ENCODE results near the gene GRIA3.

Gene GRIA3

GRCh38 chrX:123184219-123184865, at the start of gene GRIA3:
Gene GRIA3, plus strand, starts transcription at chrX:123184278. Its CDS starts 258 bp downstream, at chrX:123184536.
- no peak for DNase-seq (ENCODE audit: low spot score)

- no peak for DNase-seq (ENCODE audit: low spot score)
Observed at GRCh38 chrX:123138473-123138872, 45.6 kb upstream of the GRIA3 start.

- DNase-seq (ENCODE audit: low spot score), result no peak
Observed at GRCh38 chrX:123140454-123140853, 43.6 kb upstream of the GRIA3 start.

GRCh38 chrX:123140904-123141303, 43.2 kb upstream of the GRIA3 start:
- no peak for DNase-seq (ENCODE audit: low spot score)

GRCh38 chrX:123153846-123154335, 30.2 kb upstream of the GRIA3 start:
- no peak for DNase-seq (ENCODE audit: low spot score)

GRCh38 chrX:123155327-123155726, 28.8 kb upstream of the GRIA3 start:
- DNase-seq (ENCODE audit: low spot score), result no peak

- no peak for DNase-seq (ENCODE audit: low spot score)
Observed at GRCh38 chrX:123157586-123157985, 26.5 kb upstream of the GRIA3 start.

GRCh38 chrX:123159403-123159802, 24.7 kb upstream of the GRIA3 start:
- no peak for DNase-seq (ENCODE audit: low spot score)

GRCh38 chrX:123167621-123168020, 16.5 kb upstream of the GRIA3 start:
- no peak for DNase-seq (ENCODE audit: low spot score)

- no peak for DNase-seq (ENCODE audit: low spot score)
Observed at GRCh38 chrX:123169247-123169901, 14.7 kb upstream of the GRIA3 start.

GRCh38 chrX:123170546-123170945, 13.5 kb upstream of the GRIA3 start:
- no peak for DNase-seq (ENCODE audit: low spot score)

GRCh38 chrX:123171781-123172180, 12.3 kb upstream of the GRIA3 start:
- no peak for DNase-seq (ENCODE audit: low spot score)

- no peak for DNase-seq (ENCODE audit: low spot score)
Observed at GRCh38 chrX:123172869-123173268, 11.2 kb upstream of the GRIA3 start.

- DNase-seq (ENCODE audit: low spot score), result no peak
Observed at GRCh38 chrX:123173833-123174232, 10.2 kb upstream of the GRIA3 start.

GRCh38 chrX:123175366-123176122, 8.5 kb upstream of the GRIA3 start:
- DNase-seq (ENCODE audit: low spot score), result no peak

GRCh38 chrX:123181233-123181914, 2.7 kb upstream of the GRIA3 start:
- no peak for DNase-seq (ENCODE audit: low spot score)

- no peak for DNase-seq (ENCODE audit: low spot score)
Observed at GRCh38 chrX:123184866-123185276, 793 bp downstream of the GRIA3 start.

- DNase-seq (ENCODE audit: low spot score), result no peak
Observed at GRCh38 chrX:123185721-123186120, 1.6 kb downstream of the GRIA3 start.

- DNase-seq (ENCODE audit: low spot score), result no peak
Observed at GRCh38 chrX:123186801-123187200, 2.7 kb downstream of the GRIA3 start.

- no peak for DNase-seq (ENCODE audit: low spot score)
Observed at GRCh38 chrX:123188081-123188480, 4.0 kb downstream of the GRIA3 start.

GRCh38 chrX:123189338-123189737, 5.3 kb downstream of the GRIA3 start:
- no peak for DNase-seq (ENCODE audit: low spot score)

- DNase-seq (ENCODE audit: low spot score), result no peak
Observed at GRCh38 chrX:123190096-123190495, 6.0 kb downstream of the GRIA3 start.
